ENCODE results near the gene ECD.

The ECD gene

DNA sequence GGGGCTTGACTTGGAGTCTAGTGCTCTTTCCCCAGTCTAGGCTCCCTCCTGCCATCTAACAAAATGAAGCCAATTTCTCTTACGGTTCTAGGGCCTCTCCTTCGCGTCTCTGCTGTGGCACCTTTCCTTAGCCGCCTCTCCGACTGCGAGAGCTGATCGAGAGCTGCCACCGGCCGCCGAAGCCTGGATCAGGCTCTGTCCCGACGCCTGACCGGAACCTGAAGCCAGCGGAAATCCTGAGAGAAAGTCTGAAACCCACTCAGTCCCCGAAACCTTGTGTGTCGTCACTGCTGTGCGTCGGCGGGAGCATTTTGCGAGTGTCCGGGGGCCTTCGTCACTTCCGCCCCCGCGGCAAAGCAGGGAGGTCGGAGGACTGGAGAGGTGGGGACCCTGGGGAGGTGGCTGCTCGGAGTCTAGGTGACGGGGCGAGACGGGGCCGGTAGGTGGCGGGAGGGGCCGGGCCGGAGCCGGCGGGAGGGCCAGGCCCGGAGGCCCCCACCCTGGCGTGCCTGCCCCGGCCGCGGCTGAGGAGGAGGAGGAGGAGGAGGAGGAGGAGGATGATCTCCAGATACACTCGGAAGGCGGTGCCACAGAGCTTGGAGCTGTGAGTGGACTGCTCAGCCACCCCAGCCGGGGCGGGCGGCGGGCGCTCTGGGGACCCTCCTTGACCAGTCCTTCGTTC is at the start of gene ECD, which contains the start of gene FAM149B1:
Gene ECD (minus strand): TSS at position 226 of the 682 bp plus-strand sequence. CDS start 4,071 bp downstream, outside the sequence.
Gene FAM149B1 (plus strand): TSS at position 337 of the 682 bp plus-strand sequence. CDS start 221 bp downstream, at position 558.
- DNase-seq = peak; percentile 59

DNA sequence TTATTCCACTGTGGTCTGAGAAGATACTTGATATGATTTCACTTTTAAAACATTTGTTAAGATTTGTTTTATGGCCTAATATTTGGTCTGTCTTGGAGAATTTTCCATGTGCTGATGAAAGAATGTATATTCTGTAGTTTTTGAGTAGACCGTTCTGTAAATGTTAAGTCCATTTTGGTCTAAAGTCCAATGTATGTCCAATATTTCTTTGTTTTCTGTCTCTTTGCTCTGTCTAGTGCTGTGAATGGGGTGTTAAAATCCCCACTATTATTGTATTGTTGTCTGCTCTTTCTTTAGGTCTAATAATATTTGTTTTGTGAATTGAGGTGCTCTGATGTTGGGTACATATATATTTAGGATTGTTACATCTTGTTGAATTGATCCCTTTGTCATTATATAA is 47.9 kb upstream of the ECD start:
- no peak for DNase-seq

DNA sequence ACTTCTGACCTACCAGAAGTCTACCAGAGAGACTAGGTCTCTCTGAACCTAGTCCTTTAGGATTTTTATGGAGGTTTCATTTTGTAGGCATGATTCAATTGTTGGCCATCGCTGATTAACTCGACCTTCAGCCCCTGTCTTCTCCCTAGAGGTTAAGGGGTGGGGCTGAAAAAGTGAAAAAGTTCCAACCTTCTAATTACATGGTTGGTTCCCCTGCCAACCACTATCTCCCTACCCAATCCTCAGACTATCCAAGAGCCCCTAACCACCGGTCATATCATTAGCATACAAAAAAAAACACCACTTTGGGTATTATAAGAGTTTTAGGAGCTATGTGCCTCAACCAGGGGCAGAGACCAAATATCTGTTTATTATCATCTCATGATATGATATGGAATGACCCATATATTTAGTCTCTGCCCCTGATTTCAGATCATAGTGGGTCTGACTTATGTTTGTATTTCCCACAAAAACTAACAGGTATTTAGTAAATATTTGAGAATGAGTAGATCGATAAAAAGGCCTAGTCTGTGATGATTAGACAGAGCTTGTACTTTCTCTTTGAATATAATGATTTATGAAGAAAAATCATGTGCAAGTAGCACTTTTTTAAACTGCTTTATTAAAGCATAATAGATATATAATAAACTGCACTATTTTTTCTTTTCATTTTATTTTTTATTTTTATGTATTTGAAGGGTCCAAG is 43.5 kb upstream of the ECD start:
- no peak for DNase-seq

DNA sequence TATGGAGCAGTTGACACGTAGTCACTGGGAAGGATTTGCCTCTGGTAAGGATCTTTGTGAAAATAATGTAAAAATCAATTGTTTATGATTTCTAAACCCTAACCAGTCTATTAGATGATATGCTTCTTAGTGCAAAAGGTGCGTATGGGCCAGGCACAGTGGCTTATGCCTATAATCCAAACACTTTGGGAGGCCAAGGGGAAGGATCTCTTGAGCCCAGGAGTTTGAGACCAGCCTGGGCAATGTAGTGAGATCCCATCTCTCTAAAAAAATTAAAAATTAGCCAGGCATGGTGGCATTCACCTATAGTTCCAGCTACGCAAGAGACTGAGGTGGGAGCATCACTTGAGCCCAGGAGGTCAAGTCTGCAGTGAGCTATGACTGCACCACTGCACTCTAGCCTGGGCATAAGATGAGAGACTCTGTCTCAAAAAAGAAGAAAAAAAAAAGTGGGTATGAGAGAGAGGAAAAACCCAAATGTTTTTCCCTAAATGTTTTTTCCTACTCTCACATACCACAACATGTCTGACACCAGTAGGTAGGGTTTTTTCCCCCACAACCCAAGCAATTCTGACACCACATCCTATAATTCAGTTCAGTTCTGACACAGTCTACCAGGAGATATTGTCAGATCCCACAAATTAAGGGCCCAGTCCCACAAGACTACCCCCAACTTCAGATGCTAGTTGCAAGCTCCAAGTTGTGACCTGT is 42.7 kb upstream of the ECD start:
- DNase-seq = no peak

DNA sequence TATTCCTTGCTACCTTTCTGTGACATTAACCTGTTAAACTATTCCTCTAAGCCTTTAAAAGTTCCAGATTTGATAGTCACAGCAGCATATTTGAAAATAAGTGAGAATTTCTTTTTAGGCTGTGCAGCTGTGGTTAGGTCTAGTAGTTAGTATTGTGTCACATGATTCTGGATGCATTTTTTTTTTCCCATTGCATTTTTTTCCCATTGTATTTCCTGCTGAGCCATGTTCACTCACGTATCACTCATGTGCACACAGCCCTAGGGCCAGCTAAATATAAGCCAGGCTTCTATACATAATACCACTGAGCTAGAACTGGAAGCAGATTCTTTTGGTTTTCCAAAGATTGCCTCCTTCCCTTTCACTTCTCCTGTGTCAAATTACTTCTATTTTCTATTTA is 41.9 kb upstream of the ECD start:
- DNase-seq = no peak

DNA sequence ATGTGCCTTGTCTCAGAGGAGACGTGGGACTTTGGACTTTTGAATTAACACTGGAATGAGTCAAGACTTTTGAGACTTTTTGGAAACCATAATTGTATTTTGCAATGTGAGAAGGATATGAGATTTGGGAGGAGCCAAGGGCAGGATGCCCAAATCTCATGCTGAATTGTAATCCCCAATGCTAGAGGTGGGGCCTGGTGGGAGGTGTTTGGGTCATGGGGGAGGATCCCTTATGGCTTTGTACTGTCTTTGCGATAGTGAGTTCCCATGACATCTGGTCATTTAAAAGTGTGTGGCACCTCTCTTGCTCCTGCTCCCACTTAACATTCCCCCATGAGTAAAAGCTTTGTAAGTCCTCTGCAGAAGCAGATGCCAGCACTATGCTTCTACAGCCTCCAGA is 40.1 kb upstream of the ECD start:
- no peak for DNase-seq

DNA sequence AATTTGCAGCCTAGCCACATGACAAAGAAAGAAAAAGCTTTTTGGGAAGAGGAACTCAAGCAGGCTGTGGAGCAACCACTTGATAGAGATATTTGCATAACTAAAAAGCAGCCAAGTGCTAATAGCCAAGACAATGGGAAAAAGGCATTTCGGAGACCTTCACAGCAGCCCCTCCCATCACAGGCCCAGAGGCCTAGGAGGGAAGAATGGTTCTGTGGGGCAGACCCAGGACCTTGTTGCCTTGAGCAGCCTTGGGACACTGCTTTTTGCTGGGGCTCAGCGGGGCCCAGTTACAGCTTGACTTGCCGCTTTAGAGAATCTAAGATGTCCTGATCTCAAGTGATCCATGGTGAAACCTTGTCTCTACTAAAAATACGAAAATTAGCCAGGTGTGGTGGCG is 38.6 kb upstream of the ECD start:
- no peak for DNase-seq

DNA sequence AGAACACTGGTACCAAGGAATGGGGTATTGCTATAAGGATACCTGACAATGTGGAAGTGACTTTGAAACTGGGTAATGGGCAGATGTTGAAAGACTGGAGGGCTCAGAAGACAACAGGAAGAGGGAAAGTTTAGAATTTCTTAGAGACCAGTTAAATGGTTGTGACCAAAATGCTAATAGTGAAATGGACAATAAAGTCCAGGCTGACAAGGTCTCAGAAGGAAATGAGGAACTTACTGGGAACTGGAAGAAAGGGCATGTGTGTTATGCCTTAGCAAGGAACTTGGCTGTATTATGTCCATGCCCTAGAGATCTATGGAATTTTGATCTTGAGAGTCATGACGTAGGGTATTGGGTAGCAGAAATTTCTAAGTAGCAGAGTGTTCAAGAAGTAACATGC is 38.1 kb upstream of the ECD start:
- DNase-seq = no peak

DNA sequence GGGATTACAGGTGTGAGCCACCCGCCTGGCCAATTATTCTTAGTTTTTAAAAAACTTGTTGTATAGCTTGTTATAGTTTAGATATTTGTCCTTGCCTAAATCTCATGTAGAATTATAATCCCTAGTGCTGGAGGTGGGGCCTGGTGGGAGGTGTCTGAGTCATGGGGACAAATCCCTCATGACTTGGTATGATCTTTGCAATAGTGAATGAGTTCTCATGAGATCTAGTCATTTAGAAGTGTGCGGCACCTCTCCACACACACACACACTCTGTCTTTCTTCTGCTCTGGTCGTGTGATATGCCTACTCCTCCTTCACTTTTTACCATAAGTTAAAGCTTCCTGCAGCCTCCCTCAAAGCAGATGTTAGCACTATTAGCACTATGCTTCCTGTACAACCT is 37.3 kb upstream of the ECD start:
- DNase-seq = no peak

DNA sequence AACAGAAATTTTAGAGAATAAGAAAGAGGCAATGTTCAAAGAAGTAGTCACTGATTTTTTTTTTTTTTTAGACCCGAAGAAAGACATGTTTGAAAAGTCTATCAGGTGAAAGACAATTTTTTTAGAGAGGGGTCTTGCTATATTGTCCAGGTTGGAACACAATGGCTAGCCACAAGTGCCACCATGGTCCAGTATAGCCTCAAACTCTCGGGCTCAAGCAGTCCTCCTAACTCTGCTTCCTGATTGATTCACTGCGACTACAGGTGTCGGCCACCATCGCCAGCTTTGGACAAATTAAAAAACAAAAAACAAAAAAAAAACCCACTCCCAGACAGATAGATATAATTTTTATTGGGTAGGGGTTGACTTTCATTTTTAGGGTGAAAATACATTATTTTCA is 22.4 kb upstream of the ECD start:
- no peak for DNase-seq

DNA sequence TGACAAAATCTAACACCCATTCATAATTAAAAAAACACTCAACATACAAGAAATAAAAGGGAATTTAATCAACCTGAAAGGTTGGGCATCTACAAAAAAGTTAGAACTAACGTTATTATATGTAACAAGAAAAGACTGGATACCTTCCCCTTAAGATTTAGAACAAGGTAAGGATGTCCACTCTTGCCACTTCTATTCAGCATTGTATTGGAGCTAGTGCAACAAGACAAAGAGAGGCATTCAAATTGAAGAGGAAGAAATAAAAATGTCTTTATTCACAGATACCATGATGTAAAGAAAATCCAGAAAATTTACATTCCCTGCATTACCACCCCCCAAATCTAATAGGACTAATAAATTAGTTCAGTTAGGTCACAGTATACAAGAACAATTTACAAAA is 18.5 kb upstream of the ECD start:
- DNase-seq = no peak

DNA sequence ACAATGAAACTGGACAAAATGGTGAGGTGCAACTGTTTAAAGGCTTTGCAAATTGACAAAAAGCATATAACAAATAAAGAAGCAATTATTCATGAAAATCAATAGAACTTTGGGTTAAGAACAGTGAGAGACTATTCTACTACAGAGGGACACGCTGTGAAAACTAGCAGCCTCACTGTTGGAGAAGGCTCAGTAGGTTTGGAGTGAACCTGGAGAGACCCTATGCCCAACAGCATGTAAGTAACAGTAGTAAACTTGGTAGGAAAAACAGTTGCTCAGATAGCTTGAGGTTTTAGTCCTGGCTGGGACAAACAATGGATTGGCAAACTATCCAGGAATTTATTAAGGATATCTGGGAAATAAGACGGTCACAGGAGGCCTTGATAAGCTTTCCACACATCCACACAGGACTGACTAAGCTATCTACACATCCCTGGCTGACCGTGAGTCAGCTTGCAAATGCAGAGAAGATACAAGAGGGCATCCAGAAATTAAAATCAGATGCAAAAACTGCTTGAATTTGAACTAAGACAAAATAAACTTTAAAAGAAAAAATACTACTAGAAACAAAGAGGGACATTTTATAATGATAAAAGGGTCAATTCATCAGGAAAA is 16.0 kb upstream of the ECD start:
- no peak for DNase-seq

DNA sequence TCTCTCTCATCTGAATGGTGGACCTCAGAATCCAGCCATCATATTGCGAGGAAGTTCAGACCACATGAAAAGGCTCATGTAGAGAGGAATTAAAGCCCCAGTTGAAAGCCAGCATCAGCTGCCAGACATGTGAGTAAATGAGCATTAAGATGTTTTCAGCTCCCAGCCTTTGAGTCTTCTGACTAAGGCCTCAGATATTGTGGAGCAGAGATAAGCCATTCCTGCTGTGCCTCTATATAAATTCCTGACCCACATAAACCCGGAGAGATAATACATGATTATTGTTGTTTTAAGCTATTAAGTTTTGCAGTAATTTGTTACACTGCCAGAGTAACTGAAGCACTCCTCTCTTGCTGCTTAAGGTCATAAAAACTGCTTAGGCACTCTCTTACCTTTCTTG is 14.8 kb upstream of the ECD start:
- no peak for DNase-seq

DNA sequence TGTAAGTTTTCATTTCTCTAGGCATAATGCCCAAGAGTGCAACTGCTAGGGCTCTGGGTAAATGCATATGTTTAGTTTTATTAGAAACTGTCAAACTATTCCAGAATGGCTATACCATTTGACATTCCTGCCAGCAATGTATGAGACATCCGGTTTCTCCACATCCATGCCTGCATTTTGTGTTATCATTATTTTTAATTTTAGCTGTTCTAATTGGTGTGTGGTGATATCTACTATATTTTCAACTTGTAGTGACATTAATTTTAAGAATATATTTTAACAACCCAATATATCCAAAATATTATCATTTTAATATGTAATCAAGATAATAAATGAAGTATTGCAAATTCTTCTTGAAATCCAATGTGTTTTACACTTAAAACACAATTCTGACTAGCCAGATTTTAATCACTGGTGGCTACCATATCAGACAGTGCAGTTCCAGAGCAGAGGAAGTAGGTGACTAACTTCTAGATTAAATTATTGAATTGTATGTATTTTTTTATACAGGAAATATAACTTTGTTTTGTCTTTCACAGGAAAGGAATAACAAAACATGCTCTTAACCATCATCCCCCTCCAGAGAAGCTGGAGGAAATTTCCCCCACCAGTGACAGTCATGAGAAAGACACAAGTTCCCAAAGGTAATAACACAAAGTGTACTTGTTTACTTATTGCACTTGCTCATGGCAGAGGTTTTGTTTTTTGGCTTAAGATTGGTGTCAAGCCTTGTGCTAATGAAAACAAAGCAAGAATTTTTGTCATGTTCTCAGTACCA is 6.5 kb upstream of the ECD start:
- no peak for DNase-seq

DNA sequence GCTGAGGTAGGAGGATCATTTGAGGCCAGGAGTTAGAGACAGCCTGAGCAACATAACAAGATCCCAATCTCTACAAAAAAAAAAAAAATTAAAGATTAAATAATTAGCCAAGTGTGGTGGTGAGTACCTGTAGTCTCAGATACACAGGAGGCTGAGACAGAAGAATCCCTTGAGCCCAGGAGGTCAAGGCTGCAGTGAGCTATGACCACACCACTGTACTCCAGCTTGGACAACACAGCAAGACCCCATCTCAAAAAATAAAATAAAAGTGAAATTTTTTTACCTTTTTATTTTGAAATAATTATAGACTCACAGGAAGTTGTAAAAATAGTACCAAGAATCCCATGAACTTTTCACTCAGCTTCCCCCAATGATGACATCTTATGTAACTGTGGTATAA is 5.1 kb upstream of the ECD start:
- no peak for DNase-seq

DNA sequence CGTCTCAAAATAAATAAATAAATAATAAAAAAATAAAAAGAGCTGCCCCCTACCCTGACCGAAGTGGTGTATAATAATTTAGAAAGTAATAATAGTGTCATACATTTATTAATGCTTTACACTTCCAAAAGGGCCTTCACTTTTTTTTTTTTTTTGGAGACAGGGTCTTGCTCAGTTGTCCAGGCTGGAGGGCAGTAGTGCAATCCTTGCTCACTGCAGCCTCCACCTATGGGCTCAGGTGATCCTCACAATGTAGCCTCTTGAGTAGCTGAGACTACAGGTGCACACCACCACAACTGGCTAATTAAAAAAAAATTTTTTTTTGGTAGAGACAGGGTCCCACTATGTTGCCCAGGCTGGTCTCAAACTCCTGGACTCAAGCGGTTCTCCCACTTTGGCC is 1.5 kb upstream of the ECD start:
- DNase-seq = no peak

DNA sequence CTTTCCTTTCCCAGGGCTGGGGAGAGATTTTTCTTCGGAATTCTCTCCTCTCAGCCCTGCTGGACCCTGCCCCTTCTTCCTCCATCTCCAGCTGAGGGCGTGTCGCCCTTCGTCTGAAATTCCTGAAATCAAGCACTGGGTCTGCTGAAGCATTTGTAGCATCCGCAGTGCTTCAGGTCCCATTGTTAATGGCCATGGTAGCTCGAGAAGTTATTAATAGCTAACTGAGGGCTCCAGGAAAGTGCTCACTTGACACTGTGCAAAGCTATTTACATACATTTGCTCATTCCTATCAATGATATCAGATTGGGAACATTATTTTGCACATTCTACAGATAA is 626 bp upstream of the ECD start:
- no peak for DNase-seq

DNA sequence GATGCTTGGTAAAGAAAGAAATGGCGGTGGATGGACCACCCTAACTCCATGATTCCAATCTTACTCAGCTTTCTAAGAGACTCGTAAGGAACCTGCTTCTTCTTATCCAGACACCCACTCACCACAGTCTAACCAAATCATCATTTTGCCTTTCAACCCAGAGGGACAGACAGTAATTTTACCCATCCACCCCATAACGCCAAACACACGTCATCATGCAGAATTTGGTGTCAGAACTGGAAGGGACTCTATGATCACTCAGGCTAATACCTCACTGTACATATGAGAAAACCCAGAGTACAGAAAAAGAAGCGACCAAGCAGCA is 388 bp downstream of the ECD start:
- no peak for DNase-seq

DNA sequence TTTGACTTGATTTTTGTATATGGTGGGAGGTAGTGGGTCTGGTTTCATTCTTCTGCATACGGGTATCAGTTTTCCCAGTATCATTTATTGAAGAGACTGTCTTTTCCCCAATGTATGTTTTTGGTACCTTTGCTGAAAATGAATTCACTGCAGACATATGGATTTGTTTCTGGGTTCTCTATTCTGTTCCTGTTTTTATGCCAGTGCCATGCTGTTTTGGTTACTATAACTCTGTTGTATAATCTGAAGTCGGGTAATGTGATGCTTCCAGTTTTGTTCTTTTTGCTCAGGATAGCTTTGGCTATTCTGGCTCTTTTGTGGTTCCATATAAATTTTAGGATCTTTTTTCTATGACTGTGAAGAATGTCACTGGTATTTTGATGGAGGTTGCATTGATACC is 836 bp downstream of the ECD start:
- no peak for DNase-seq

DNA sequence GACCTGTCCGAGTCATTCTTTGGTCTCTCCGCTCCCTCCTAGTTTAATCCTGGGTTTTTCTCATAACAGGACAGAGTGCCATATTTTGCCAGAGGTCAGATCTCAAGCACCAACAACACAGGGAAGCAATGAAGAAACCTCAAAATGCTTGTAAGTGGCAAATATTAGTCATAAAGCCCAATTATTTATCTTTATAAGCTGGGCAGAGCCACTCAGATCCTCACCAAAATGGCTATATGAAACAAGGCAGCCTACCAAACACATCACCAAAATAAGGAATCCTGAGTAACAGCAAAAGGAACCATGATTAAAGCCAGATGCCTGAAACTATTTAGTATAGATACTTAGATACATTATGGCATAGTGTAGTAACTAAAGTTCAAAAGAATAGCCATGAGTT is 4.7 kb downstream of the ECD start:
- DNase-seq = no peak

DNA sequence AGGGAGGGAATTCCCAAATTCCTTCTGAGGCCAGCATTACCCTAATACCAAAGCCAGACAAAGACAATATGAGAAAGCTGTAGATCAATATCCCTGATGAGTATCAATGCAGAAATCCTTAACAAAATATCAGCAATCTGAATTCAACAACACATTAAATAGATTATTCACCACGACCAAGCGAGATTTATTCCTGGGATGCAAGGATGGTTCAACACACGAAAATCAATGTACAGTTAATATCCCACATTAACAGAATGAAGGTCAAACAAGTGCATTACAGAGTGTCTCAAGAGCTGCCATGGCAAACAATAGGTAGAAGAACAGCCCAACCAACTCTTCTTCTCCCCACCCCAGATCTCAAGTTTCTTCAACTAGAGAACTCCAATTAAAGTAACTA is 6.1 kb downstream of the ECD start:
- DNase-seq = no peak

DNA sequence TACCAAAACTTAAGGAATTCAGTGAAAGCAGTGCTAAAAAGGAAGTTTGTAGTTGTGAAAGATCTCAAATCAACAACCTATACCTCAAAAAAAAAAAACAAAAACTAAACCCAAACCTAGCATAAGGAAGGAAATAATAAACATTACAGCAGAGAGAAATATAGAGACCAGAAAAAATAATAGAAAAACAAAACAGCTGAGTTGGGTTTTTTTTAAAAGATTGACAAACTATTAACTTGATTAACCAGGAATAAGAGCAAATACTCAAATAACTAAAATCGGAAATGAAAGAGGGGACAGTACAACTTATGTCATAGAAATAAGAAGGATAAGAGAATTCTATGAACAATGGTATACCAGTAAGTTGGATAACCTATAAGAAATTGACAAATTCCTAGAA is 6.7 kb downstream of the ECD start:
- DNase-seq = no peak

DNA sequence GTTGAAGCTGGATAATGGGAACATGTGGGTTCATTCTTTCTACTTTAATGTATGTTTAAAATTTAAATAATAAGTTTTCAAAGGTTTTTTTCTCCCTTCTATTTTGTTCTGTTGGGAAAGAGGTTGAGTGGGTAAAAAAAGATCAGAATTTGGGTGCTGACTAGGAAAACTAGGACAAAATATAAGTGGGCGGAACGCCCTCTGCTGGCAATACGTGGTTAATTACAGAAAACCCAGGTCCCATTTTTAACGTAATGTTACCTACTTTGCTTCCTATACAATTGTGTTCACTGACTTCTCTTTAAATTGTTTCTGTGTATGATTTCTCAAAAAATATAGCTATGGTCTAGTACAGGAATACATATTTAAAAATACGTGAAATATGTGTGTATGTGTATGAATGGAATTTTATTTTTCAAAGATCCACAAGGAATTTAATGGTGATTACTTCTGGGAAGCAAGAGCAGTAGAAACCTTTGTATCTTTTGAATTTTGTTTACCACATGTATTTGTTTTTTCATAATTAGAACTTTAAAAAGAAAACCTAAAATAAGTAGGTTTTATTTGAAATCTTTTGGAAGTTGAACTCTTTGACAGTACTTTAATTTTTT is 8.7 kb downstream of the ECD start:
- no peak for DNase-seq

All from SIG-M5 (cell line).